ENCODE results near the gene STUM. TPM values are rescaled to one million over a fixed set of nuclear protein-coding genes. Genes with fewer than 3 reads are reported as not detected.
A peak's percentile ranks its signal among the peaks of the same experiment; 100 is the strongest.

The STUM gene
- total RNA-seq, 6 experiments from 2014 or later, result 0.06 to 0.68 (median 0.13) TPM; not detected in 2

GRCh38 chr1:226641671-226642231, 93.2 kb downstream of the STUM start:
- ATAC-seq, result no peak
- H3K4me3 ChIP-seq, result no peak overlapping the region
- H3K27ac ChIP-seq, result no peak overlapping the region
- no peaks in the 10 kb centered on the region for H3K27me3 ChIP-seq
- no peak for TF ChIP-seq POLR2A (IDR thresholded peaks at IDR 0.05)
- TF ChIP-seq, protein P1, sequence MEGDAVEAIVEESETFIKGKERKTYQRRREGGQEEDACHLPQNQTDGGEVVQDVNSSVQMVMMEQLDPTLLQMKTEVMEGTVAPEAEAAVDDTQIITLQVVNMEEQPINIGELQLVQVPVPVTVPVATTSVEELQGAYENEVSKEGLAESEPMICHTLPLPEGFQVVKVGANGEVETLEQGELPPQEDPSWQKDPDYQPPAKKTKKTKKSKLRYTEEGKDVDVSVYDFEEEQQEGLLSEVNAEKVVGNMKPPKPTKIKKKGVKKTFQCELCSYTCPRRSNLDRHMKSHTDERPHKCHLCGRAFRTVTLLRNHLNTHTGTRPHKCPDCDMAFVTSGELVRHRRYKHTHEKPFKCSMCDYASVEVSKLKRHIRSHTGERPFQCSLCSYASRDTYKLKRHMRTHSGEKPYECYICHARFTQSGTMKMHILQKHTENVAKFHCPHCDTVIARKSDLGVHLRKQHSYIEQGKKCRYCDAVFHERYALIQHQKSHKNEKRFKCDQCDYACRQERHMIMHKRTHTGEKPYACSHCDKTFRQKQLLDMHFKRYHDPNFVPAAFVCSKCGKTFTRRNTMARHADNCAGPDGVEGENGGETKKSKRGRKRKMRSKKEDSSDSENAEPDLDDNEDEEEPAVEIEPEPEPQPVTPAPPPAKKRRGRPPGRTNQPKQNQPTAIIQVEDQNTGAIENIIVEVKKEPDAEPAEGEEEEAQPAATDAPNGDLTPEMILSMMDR (IDR thresholded peaks at IDR 0.05), result no peak
- H3K9me3 ChIP-seq, result no peaks in the 10 kb centered on the region
- 55% methylated on average over 2 of the region's 23 CpGs for WGBS (ENCODE audit: insufficient coverage, low coverage, low lambda C conversion rate, missing lambda C conversion rate)
- intact Hi-C loops (cut with DNase I), result loop anchor here in 1 of 2 donors (10.0 kb wide), 1 partner anchor 183 kb away; no protein-coding TSS in a partner anchor
- H3K36me3 ChIP-seq, result no peaks in the 10 kb centered on the region
- peak in 1 of 3 donors; percentile 42 for DNase-seq
- H3K4me1 ChIP-seq, result no peaks in the 10 kb centered on the region

DNA sequence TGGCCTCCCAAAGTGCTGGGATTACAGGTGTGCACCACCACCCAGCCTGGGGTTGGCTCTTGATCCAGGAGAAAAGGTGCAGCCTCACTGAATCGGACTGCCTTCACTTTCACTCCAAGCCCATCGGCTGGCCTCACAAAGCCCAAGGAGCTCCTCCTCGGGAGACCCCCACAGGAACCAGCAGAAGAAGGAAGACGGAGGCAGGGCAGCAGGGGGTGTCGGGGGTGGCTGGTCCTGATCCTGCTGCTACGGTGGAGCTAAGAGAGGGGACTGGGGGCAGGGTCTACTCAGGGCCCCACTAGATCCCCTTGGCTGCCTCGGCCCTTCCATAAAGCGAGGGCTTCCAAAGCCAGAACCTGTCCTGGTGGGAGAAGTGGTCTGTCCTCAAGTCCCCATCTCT, 93.9 kb downstream of the STUM start:
- H3K4me1 ChIP-seq, result no peaks in the 10 kb centered on the region
- H3K4me3 ChIP-seq, result no peak overlapping the region
- DNase-seq (peak in 2 of 3 donors; percentile 10 to 42), ATAC-seq (no peak)
- TF ChIP-seq, protein P1 (IDR thresholded peaks at IDR 0.05), result no peak
- no peak for TF ChIP-seq POLR2A (IDR thresholded peaks at IDR 0.05)
- no peaks in the 10 kb centered on the region for H3K9me3 ChIP-seq
- H3K27me3 ChIP-seq, result no peaks in the 10 kb centered on the region
- no peak overlapping the region for H3K27ac ChIP-seq
- WGBS (ENCODE audit: insufficient coverage, low coverage, low lambda C conversion rate, missing lambda C conversion rate), result 82% methylated on average over 3 of the region's 8 CpGs
- H3K36me3 ChIP-seq, result no peaks in the 10 kb centered on the region
- intact Hi-C loops (cut with DNase I), result loop anchor here in 1 of 2 donors (10.0 kb wide), 1 partner anchor 182 kb away; no protein-coding TSS in a partner anchor

DNA sequence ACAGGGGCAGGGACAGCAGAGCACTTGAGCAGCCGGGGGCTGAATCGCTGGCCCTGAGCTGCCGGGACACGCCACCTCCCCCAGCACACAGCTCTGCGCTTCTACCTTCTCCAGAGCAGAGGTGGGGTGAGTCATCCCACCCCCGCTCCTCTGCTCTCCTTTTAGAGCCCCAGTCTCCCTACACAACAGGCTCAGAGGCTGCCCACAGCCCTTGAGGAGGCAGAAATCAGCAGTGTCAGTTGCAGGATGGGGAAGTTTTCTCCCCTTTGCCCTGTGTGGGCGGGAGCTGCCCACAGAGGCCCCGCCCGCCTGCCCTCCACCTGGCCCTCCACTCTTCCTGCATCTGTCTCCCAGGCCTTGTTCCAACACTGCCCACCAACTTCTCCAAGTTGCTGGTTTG, 94.6 kb downstream of the STUM start:
- ATAC-seq (peak; percentile 15 to 53 (median 40)), DNase-seq (peak in 2 of 3 donors; percentile 30 to 55)
- Histone ChIP-seq H3K4me1 (no peaks in the 10 kb centered on the region), H3K27ac (no peak overlapping the region), H3K36me3 (no peaks in the 10 kb centered on the region), H3K4me3 (no peak overlapping the region), H3K27me3 (no peaks in the 10 kb centered on the region), H3K9me3 (no peaks in the 10 kb centered on the region)
- TF ChIP-seq POLR2A (IDR thresholded peaks at IDR 0.05), result no peak
- TF ChIP-seq, protein P1 (IDR thresholded peaks at IDR 0.05), result no peak
- intact Hi-C loops (cut with DNase I), result loop anchor here in 1 of 2 donors (10.0 kb wide), 1 partner anchor 182 kb away; no protein-coding TSS in a partner anchor
- WGBS (ENCODE audit: insufficient coverage, low coverage, low lambda C conversion rate, missing lambda C conversion rate), result no CpG with 5 or more reads among the region's 9 CpGs

DNA sequence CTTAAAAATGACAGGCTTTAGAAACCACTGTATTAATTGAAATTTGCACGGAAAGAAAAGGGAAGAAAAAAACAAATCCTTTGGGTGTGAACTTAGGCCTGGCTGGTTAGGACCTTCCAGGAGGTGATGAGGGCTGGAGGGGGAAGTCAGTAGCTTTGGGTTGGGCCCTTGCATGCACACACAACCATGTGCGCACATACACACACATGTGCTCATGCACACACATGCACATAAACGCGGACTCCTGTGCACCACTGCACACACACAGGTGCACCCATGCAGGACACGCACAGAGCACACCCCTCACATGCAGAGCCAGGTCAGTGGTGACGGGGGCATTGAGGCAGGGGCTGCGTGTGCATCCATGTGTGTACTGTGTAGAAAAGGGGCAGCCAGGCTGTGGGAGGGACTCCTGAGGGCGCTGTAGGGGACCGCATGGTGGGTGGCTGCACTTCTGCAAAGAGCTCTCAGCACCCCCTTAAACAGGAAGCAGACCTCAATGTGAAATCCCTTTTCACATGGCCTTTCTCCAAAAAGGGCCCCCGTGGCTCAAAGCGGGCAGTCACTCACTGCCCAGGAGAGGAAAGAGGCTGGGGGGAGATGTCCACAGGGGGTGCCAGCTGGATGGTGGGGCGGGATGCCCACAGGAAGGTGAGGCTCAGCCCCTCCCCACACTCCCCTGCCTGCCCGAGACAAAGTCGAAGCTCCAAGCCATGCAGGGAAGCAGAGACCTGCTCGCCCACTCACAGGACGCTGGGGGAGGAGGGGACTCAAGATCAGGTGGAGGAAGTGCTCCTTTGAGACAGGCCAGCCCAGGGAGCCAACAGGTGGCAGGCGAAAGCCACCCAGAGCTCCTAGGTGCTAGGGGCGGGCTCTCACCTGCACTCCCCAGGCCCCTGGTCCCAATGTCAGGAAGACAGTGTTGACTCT, 95.3 kb downstream of the STUM start:
- H3K27me3 ChIP-seq, result no peaks in the 10 kb centered on the region
- no peak overlapping the region for H3K27ac ChIP-seq
- WGBS (ENCODE audit: insufficient coverage, low coverage, low lambda C conversion rate, missing lambda C conversion rate), result 45% methylated on average over 10 of the region's 18 CpGs
- intact Hi-C loops (cut with DNase I), result loop anchor here in 1 of 2 donors (10.0 kb wide), 1 partner anchor 181 kb away; no protein-coding TSS in a partner anchor
- no peaks in the 10 kb centered on the region for H3K9me3 ChIP-seq
- TF ChIP-seq POLR2A (IDR thresholded peaks at IDR 0.05), result no peak
- TF ChIP-seq, protein P1 (IDR thresholded peaks at IDR 0.05), result no peak
- peak in 2 of 4 donors; percentile 16 to 34 for ATAC-seq
- peak in 2 of 3 donors; percentile 20 to 49 for DNase-seq
- no peaks in the 10 kb centered on the region for H3K4me1 ChIP-seq
- no peaks in the 10 kb centered on the region for H3K36me3 ChIP-seq
- H3K4me3 ChIP-seq, result no peak overlapping the region

All from right lobe of liver (tissue), 6 donors.